WERI-Rb-1 (cell line): ENCODE measurements around the gene PVRIG.
"Not testable (repeated sequence)": the region's sequence is repeated elsewhere in the genome, so short reads cannot be mapped to it uniquely, and the experiment has no call there.

Source experiments
- DNase-seq: peaks from one replicate; pipeline ENCODE4 v3.0.0-alpha.2; 2020
- H3K27ac ChIP-seq: fragments of 250-450 bp; sonication (Bioruptor Pico); 2 replicates; pipeline ENCODE4 v1.5.1; 2020; ENCODE audit warnings: mild to moderate bottlenecking, moderate library complexity
- H3K27me3 ChIP-seq: fragments of 250-450 bp; sonication (Bioruptor Pico); 2 replicates; pipeline ENCODE4 v1.5.1; 2021; ENCODE audit warnings: mild to moderate bottlenecking, low read depth, moderate library complexity; ENCODE audit not compliant: insufficient read depth, severe bottlenecking
- H3K36me3 ChIP-seq: fragments of 250-450 bp; sonication (Bioruptor Pico); 2 replicates; pipeline ENCODE4 v1.5.1; 2020; ENCODE audit warnings: mild to moderate bottlenecking, moderate library complexity
- H3K4me3 ChIP-seq: 2 replicates; pipeline ENCODE4 v1.5.1; 2011; ENCODE audit warnings: low read depth, mild to moderate bottlenecking, control low read depth, low read length
- H3K9me3 ChIP-seq: fragments of 250-450 bp; sonication (Bioruptor Pico); 2 replicates; pipeline ENCODE4 v1.5.1; 2021; ENCODE audit warnings: mild to moderate bottlenecking, moderate library complexity; ENCODE audit not compliant: severe bottlenecking
- TF ChIP-seq, protein P1 (sequence below): IDR thresholded peaks from 2 replicates; pipeline ENCODE4 v1.5.1; 2011; ENCODE audit warnings: low read depth, mild to moderate bottlenecking, control low read depth, inconsistent platforms, low read length

The PVRIG gene

DNA sequence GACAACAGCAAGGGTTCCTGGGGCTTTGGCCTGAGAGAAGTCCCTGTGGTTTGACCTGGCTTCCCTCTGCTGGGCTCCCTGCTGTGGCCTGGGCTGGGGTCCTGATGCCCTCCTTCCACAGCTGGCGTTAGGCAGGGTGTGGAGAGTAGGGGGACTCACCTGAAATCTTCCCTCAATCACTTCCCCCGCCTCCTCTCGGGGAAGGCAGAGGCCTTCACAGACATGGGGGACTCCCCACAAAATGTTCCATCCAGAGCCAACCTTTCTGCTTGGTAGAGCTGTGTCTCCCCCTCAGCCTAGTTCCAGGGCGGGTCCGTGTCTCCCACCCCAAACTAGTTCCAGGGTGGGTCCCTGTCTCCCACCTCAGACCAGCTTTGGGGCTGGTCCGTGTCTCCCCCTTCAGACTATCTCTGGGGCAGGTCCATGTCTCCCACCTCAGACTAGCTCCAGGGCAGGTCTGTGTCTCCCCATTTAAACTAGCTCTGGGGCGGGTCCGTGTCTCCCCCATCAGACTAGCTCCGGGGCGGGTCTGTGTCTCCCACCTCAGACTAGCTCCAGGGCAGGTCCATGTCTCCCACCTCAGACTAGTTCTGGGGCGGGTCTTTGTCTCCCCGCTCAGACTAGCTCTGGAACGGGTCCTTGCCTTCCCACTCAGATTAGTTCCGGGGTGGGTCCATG lies 2.2 kb downstream of the PVRIG start:
- no peak overlapping the region for H3K4me3 ChIP-seq
- H3K36me3 ChIP-seq = no peaks in the 10 kb centered on the region; the same call in 1 of the 2 replicates
- no peak for DNase-seq
- no peaks in the 10 kb centered on the region for H3K9me3 ChIP-seq
- TF ChIP-seq, protein P1, sequence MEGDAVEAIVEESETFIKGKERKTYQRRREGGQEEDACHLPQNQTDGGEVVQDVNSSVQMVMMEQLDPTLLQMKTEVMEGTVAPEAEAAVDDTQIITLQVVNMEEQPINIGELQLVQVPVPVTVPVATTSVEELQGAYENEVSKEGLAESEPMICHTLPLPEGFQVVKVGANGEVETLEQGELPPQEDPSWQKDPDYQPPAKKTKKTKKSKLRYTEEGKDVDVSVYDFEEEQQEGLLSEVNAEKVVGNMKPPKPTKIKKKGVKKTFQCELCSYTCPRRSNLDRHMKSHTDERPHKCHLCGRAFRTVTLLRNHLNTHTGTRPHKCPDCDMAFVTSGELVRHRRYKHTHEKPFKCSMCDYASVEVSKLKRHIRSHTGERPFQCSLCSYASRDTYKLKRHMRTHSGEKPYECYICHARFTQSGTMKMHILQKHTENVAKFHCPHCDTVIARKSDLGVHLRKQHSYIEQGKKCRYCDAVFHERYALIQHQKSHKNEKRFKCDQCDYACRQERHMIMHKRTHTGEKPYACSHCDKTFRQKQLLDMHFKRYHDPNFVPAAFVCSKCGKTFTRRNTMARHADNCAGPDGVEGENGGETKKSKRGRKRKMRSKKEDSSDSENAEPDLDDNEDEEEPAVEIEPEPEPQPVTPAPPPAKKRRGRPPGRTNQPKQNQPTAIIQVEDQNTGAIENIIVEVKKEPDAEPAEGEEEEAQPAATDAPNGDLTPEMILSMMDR = no peak
- H3K27me3 ChIP-seq = no peaks in the 10 kb centered on the region
- no peak overlapping the region for H3K27ac ChIP-seq

DNA sequence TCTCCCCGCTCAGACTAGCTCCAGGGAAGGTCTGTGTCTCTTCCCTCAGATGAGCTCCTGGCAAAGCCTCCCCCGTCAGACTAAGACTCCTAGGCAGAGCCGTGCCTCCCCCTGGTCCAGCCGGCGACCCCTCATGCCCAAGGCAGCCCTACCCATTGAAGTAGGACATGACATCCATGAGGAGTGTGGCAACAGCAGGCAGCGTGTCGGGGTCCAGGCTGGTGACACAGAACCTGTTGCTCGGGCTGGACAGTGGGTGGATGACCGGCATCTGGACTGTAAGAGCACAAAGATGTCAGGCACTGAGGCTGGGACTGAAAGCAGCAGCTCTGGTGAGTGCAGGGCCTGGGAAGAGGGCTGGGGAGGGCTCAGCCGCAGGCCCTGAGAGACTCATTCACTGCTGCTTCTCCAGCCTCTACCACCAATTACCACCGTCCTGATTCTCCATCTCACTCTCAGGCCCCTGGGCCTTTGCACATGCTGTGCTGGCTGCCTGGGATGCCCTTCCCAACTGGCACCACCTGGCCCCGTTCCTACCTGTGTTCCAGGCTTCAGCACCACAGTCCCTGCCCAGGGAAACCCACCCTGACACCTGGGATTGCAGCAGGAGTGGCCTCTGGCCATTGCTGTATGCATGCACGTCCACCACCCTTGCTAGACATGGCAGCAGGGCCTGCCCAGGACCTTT lies 2.8 kb downstream of the PVRIG start:
- TF ChIP-seq, protein P1 = no peak
- no peaks in the 10 kb centered on the region for H3K9me3 ChIP-seq
- H3K4me3 ChIP-seq = no peak overlapping the region
- no peaks in the 10 kb centered on the region for H3K27me3 ChIP-seq
- H3K36me3 ChIP-seq = no peaks in the 10 kb centered on the region; the same call in 1 of the 2 replicates
- H3K27ac ChIP-seq = no peak overlapping the region
- no peak for DNase-seq

DNA sequence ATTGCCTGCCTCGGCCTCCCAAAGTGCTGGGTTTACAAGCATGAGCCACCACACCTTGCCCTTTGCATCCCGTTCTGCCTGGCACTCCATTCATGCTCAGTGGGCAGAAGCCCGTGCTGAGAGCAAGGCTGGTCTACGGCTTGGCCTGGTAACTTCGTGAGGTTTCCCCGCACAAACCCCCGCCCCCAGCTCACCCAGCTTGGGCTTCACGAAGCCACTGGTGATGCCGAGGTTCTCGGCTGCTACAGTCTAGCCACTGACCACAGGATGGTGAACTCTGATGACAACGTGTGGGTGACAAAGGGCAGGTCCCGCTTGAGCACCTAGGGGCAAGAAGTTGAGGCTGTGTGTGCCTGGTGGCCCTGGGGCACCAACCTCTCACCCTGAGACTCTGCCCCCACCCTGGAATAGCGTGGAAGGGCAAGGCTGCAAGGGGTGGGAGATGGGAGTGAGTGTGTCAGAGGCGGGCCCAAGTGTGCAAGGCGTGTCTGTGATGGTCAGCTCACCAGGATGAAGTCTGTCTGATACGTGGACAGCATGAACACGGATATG lies 3.7 kb downstream of the PVRIG start:
- H3K27ac ChIP-seq, H3K4me3 ChIP-seq, H3K9me3 ChIP-seq, DNase-seq, H3K36me3 ChIP-seq, H3K27me3 ChIP-seq: not testable (repeated sequence)

DNA sequence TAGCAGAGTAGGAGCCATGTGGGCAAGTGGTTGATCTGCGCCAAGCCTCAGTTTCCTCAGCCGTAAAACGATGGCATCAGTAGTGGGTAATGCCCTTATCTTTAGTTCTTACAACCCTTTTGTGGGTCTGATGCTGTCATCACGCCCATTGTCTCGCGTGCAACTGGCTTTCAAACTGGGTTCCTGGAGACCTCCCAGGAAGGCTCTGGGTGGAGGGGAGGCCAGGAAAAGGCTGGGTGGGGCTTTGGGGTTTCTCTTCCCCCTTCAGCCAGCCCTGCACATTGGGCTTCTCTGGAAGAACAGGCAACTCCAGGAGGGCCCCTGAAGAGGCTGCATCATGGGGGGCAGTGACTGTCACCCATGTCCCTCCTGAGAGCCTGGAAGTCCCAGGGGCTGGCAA lies 5.1 kb downstream of the PVRIG start:
- DNase-seq, H3K9me3 ChIP-seq, H3K4me3 ChIP-seq, H3K27me3 ChIP-seq, H3K27ac ChIP-seq, H3K36me3 ChIP-seq: not testable (repeated sequence)

DNA sequence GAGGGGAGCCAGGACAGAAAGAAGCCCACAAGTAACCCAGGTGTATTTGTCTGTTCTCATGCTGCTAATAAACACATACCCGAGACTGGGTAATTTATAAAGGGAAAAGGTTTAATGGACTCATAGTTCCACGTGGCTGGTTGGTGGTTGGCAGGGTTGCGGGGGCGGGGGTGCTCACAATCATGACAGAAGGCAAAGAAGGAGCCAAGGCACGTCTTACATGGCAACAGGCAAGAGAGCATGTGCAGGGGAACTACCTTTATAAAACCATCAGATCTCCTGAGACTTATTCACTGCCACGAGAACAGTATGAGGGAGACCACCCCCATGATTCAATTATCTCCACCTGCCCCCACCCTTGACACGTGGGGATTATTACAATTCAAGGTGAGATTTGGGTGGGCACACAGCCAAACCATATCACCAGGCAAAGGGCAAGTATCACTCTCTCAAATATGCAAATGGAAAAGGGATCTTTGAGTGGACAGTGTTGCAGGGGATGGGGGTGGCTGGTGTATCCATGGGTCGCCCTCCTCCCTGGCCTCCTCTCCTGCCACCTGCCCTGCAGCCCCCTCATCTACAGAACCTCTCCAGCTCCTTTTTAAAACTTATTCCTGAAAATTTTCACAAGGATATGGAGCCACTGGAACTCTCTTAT lies 15.0 kb downstream of the PVRIG start:
- H3K4me3 ChIP-seq, H3K27ac ChIP-seq, H3K36me3 ChIP-seq, H3K27me3 ChIP-seq, H3K9me3 ChIP-seq, DNase-seq: not testable (repeated sequence)

DNA sequence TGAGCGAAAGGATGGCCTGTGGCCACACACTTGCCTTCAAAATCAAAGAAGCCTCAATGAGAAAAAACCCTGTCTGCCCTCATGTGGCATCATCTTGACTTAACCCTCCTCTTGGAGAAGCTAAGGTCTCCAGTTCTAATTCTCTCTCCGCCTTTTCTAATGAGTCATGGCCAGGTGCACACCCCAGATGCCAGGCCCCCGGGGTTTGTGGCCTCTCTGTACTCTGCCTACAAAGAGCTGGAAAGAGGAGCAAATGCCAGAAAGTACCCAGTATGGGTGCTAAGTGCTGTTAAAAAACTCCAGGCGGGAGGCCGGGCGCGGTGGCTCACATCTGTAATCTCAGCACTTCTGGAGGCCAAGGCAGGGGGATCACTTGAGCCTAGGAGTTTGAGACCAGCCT lies 20.2 kb downstream of the PVRIG start:
- DNase-seq, H3K27me3 ChIP-seq, H3K27ac ChIP-seq, H3K9me3 ChIP-seq, H3K36me3 ChIP-seq, H3K4me3 ChIP-seq: not testable (repeated sequence)

DNA sequence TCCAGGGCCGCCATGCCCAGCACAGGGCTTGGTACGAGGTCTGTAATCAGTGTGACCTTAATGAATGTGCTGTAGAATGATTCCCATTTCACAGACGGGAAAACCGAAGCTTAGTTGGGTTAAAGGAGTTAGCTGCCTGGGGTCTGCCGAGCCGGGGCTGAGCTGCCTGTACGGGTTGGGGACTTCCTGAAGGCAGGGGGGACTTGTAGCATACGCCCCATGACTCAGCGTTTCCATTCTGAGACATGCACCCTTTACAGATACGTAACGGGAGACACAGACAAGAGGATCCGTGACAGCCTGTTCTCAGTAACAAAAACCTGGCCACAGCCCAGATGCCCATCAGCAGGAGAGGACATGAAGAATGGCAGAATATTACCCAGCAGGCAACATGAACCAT lies 23.6 kb downstream of the PVRIG start:
- H3K27me3 ChIP-seq, H3K27ac ChIP-seq, DNase-seq, H3K4me3 ChIP-seq, H3K36me3 ChIP-seq, H3K9me3 ChIP-seq: not testable (repeated sequence)

DNA sequence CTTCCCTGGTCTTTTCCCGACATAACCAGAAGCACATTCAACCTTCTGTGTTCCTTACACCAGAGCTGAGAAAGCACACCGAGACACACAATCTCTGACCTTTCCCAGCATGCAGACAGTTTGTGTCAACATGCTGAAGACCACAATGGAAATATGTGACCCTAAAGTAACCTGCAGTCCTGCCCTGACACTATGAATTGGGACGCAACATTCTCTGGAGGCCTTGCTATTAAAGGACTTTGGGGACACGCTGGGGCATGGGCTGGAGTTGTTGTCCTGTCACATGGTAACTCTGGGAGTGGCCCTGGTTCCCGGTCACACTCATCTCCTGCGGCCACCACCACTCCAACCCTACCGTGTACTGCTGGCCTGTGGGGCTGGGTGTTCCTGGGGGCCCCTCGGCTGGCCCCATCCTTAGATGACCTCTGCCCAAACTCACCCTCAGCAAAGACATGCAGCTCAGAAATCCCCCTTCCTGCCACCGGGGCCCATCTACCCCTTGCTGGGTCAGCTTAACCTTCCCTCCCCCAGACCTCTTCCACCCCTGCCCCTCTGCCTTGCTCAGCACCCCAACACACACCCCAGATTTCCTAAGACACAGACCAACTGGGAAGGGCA lies 25.3 kb downstream of the PVRIG start:
- not testable (repeated sequence) for H3K27me3 ChIP-seq, DNase-seq, H3K4me3 ChIP-seq, H3K27ac ChIP-seq, H3K9me3 ChIP-seq, H3K36me3 ChIP-seq

DNA sequence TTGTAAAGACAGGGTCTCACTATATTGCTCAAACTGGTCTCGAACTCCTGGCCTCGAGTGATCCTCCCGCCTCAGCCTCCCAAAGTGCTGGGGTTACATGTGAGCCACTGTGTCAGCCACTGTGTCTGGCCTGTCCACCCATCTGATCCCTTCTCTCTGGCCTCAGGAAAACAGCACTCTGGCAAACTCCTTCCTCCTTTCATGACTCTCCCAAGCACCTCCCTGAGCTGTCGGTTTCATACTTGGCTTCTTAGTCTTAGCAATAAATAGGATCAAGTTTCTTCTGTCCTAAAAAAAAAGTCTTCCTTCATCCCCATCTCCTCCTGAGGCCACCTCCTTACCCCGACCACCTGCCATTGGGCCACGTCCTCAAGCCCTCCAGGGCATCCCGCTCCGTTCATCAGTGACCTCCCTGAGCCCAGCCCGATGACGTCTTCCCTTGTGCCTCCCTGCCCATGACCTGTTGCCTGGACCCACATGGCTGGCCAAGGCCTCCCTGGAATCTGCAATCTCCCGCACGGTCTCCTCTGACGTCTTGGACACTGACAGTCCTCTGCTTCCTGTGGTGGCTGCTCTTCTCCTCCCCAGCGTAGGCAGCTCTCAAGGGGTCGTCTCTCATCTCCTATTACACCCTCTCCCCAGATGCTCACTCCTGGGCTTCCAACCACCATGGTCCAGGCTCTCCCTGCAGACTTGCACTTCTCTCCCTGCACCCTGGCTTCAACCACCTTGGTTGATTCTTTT lies 26.5 kb downstream of the PVRIG start:
- not testable (repeated sequence) for H3K27ac ChIP-seq, DNase-seq

DNA sequence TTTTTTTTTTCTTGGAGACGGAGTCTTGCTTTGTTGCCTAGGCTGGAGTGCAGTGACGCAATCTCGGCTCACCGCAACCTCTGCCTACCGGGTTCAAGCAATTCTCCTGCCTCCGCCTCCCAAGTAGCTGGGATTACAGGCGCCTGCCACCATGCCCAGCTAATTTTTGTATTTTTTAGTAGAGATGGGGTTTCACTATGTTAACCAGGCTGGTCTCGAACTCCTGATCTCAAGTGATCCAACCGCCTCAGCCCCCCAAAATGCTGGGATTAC lies 27.1 kb downstream of the PVRIG start:
- not testable (repeated sequence) for H3K4me3 ChIP-seq, H3K9me3 ChIP-seq, DNase-seq, H3K27me3 ChIP-seq, H3K27ac ChIP-seq, H3K36me3 ChIP-seq

More for the DNA sequence above, 26.5 kb downstream of the PVRIG start:
- H3K9me3 ChIP-seq, H3K27me3 ChIP-seq, H3K36me3 ChIP-seq, H3K4me3 ChIP-seq: not testable (repeated sequence)
